SU-DHL-6 (cell line): ENCODE results near the gene MAG.

ENCODE experiments used
- CTCF ChIP-seq: fragments of 200-600 bp; sonication (generic); IDR thresholded peaks from one replicate; pipeline ENCODE4 v1.5.1; 2017; ENCODE audit warnings: antibody characterized with exemption, mild to moderate bottlenecking, low read length, moderate library complexity; ENCODE audit not compliant: insufficient read depth, poor library complexity, severe bottlenecking
- EZH2phosphoT487 ChIP-seq: fragments of 200-600 bp; sonication (generic), shearing (Covaris generic); conservative IDR thresholded peaks from 2 replicates; pipeline ENCODE4 v1.6.1; 2018; ENCODE audit warnings: mild to moderate bottlenecking, antibody characterized with exemption, low read length, moderate library complexity, mixed read lengths

- TF ChIP-seq CTCF (no peak), EZH2phosphoT487 (no peak)
Measured at GRCh38 chr19:35300339-35300649, 8.3 kb downstream of the MAG start.
